DOHH2 (cell line): Measurements from ENCODE around the gene LATS1.

Experiments used
- CTCF ChIP-seq: fragments of 200-600 bp; sonication (generic); IDR thresholded peaks from one replicate; pipeline ENCODE4 v1.5.1; 2014; ENCODE audit warnings: antibody characterized with exemption, mild to moderate bottlenecking, low read depth, low read length; ENCODE audit not compliant: poor library complexity, severe bottlenecking
- EZH2phosphoT487 ChIP-seq: fragments of 200-600 bp; sonication (generic); IDR thresholded peaks from 2 replicates; pipeline ENCODE4 v1.6.1; 2017; ENCODE audit warnings: borderline replicate concordance, mild to moderate bottlenecking, antibody characterized with exemption, low read length, moderate library complexity, mixed read lengths

DNA sequence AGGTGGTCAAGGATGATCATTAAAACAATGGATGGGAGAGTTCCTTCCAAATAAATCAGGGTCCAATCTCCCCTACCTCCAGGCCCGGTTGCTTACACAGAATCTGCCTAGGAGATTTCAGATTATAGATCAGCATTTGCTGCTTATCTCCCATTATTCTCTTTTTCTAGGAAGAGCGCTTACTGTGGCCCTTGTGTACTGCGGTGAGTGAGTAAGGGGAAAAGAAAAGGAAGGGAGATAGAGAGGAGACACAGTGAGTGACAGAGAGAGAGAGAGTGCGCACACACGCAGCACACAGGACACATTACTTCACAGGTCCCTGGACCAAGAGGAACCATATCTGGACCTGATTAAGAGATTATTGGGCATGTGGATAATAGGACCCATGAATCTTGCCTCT is 6.2 kb downstream of the LATS1 start:
- TF ChIP-seq CTCF (no peak), EZH2phosphoT487 (no peak)
